HepG2 (cell line): ENCODE results near the gene SNAPC4. TPM values are rescaled to one million over a fixed set of nuclear protein-coding genes. Genes with fewer than 3 reads are reported as not detected.

ENCODE experiments used
- DPF2 ChIP-seq: sonication (generic); formaldehyde crosslinking; IDR thresholded peaks from 2 replicates; pipeline ENCODE4 v1.4.0; 2020; ENCODE audit warnings: mild to moderate bottlenecking, low read depth, missing genetic modification reagents, borderline replicate concordance
- EP300 ChIP-seq, 3 experiments: sonication (generic) in 1 of 3; formaldehyde crosslinking in 1 of 3; IDR thresholded peaks; 2 replicates each; pipeline versions ENCODE4 v1.5.1 to v1.6.1; 2011 to 2020; ENCODE audit warnings: low read depth in 2 of 3, low read length in 2 of 3, borderline replicate concordance in 1 of 3, improper control_type of control experiment in 1 of 3, mild to moderate bottlenecking in 1 of 3, missing genetic modification reagents in 1 of 3, moderate library complexity in 1 of 3
- GATA4 ChIP-seq: sonication (generic); IDR thresholded peaks from 2 replicates; pipeline ENCODE4 v1.6.1; 2016; ENCODE audit warnings: antibody characterized with exemption, low read depth, borderline replicate concordance
- HCFC1 ChIP-seq: fragments of 150-350 bp; IDR thresholded peaks from 2 replicates; pipeline ENCODE4 v1.6.1; 2014; ENCODE audit warnings: low read depth, low read length
- HDAC6 ChIP-seq: fragments of 200-600 bp; sonication (generic); IDR thresholded peaks from 2 replicates; pipeline ENCODE4 v1.7.0; 2017; ENCODE audit warnings: mild to moderate bottlenecking, antibody characterized with exemption, low read length, low read depth
- IKZF4 ChIP-seq: sonication (generic); formaldehyde crosslinking; IDR thresholded peaks from 2 replicates; pipeline ENCODE4 v1.5.1; 2020; ENCODE audit warnings: borderline replicate concordance, mild to moderate bottlenecking, low read depth, missing genetic modification reagents; ENCODE audit errors: not compliant biosample characterization
- MYNN ChIP-seq: sonication (generic); formaldehyde crosslinking; IDR thresholded peaks from 2 replicates; pipeline ENCODE4 v1.4.0; 2020; ENCODE audit warnings: mild to moderate bottlenecking, low read depth, missing genetic modification reagents
- NFYC ChIP-seq: IDR thresholded peaks from 2 replicates; pipeline ENCODE4 v1.6.1; 2016; ENCODE audit warnings: missing genetic modification reagents, missing compliant biosample characterization
- PHF8 ChIP-seq: sonication (generic); formaldehyde crosslinking; IDR thresholded peaks from 2 replicates; pipeline ENCODE4 v1.5.0; 2020; ENCODE audit warnings: missing genetic modification reagents
- POLR2AphosphoS2 ChIP-seq: IDR thresholded peaks from 2 replicates; pipeline ENCODE4 v1.6.1; 2011; ENCODE audit warnings: low read depth, low read length, improper control_type of control experiment
- REPIN1 ChIP-seq: sonication (generic); formaldehyde crosslinking; IDR thresholded peaks from 2 replicates; pipeline ENCODE4 v1.8.0; 2022; ENCODE audit warnings: missing genetic modification reagents, low read depth, mild to moderate bottlenecking, borderline replicate concordance
- SKI ChIP-seq: fragments of 450-650 bp; IDR thresholded peaks from one replicate; pipeline ENCODE4 v1.6.1; 2018; ENCODE audit warnings: mild to moderate bottlenecking; ENCODE audit not compliant: partially characterized antibody
- SP2 ChIP-seq: sonication (generic); formaldehyde crosslinking; IDR thresholded peaks from 2 replicates; pipeline ENCODE4 v1.5.1; 2020; ENCODE audit warnings: mild to moderate bottlenecking, missing genetic modification reagents
- TEF ChIP-seq: sonication (generic); formaldehyde crosslinking; IDR thresholded peaks from 2 replicates; pipeline ENCODE4 v1.5.0; 2020; ENCODE audit warnings: missing genetic modification reagents
- THAP7 ChIP-seq: sonication (generic); formaldehyde crosslinking; IDR thresholded peaks from 2 replicates; pipeline ENCODE4 v1.8.1; 2023; ENCODE audit warnings: mild to moderate bottlenecking, missing genetic modification reagents
- TMF1 ChIP-seq: sonication (generic); formaldehyde crosslinking; IDR thresholded peaks from 2 replicates; pipeline ENCODE4 v1.8.1; 2022; ENCODE audit warnings: low read depth, missing genetic modification reagents
- ZNF143 ChIP-seq: sonication (generic); formaldehyde crosslinking; IDR thresholded peaks from 2 replicates; pipeline ENCODE4 v1.4.0; 2020; ENCODE audit warnings: missing genetic modification reagents
- ZNF225 ChIP-seq: sonication (generic); formaldehyde crosslinking; IDR thresholded peaks from 2 replicates; pipeline ENCODE4 v1.4.0; 2020; ENCODE audit warnings: mild to moderate bottlenecking, missing genetic modification reagents
- ZNF292 ChIP-seq: sonication (generic); formaldehyde crosslinking; IDR thresholded peaks from 2 replicates; pipeline ENCODE4 v1.8.1; 2022; ENCODE audit warnings: mild to moderate bottlenecking, low read depth, missing genetic modification reagents, borderline replicate concordance
- ZNF501 ChIP-seq: sonication (generic); formaldehyde crosslinking; IDR thresholded peaks from 2 replicates; pipeline ENCODE4 v1.5.1; 2020; ENCODE audit warnings: mild to moderate bottlenecking, moderate library complexity, missing genetic modification reagents
- ZNF788 ChIP-seq: sonication (generic); formaldehyde crosslinking; IDR thresholded peaks from 2 replicates; pipeline ENCODE4 v1.5.0; 2020; ENCODE audit warnings: mild to moderate bottlenecking, missing genetic modification reagents, borderline replicate concordance
- ZNF792 ChIP-seq: IDR thresholded peaks from 2 replicates; pipeline ENCODE4 v1.6.1; 2016
- polyA plus RNA-seq, 8 experiments: library from polyadenylated mRNA; depleted of rRNA in 3 of 8; stranded (reverse) in 7 of 8; unstranded in 1 of 8; fragments of >200 nt; fragmentation: Illumina TruSeq in 4 of 8; extraction: Trizol in 4 of 8; gene quantifications; 2 replicates each; pipeline versions ENCODE4 v1.2.1 to v1.2.3, GENCODE V29; 2011 to 2016; ENCODE audit warnings: low read depth in 4 of 8, missing spikeins in 1 of 8, mixed read lengths in 1 of 8; ENCODE audit not compliant: insufficient read depth in 1 of 8
- total RNA-seq, 5 experiments: library from RNA; depleted of rRNA; stranded (reverse); fragments of >200 nt; fragmentation: Illumina TruSeq; extraction: Trizol; gene quantifications; 2 replicates each; pipeline ENCODE4 v1.2.3, GENCODE V29; 2016; ENCODE audit warnings: low read depth in 1 of 5
- TF ChIP-seq, protein P1 (sequence below): sonication (generic); formaldehyde crosslinking; IDR thresholded peaks from 2 replicates; pipeline ENCODE4; 2020; ENCODE audit warnings: missing genetic modification reagents, mild to moderate bottlenecking, borderline replicate concordance
- TF ChIP-seq, protein P2 (sequence below): sonication (generic); formaldehyde crosslinking; IDR thresholded peaks from 2 replicates; pipeline ENCODE4 v1.5.1; 2020; ENCODE audit warnings: mild to moderate bottlenecking, missing genetic modification reagents, moderate library complexity

The SNAPC4 gene
- total and polyA plus RNA-seq, 2 of the 13 experiments (the other 11 are each of a cell fraction or from before 2014, with no cell fraction given) = 2.0 to 6.0 TPM

DNA sequence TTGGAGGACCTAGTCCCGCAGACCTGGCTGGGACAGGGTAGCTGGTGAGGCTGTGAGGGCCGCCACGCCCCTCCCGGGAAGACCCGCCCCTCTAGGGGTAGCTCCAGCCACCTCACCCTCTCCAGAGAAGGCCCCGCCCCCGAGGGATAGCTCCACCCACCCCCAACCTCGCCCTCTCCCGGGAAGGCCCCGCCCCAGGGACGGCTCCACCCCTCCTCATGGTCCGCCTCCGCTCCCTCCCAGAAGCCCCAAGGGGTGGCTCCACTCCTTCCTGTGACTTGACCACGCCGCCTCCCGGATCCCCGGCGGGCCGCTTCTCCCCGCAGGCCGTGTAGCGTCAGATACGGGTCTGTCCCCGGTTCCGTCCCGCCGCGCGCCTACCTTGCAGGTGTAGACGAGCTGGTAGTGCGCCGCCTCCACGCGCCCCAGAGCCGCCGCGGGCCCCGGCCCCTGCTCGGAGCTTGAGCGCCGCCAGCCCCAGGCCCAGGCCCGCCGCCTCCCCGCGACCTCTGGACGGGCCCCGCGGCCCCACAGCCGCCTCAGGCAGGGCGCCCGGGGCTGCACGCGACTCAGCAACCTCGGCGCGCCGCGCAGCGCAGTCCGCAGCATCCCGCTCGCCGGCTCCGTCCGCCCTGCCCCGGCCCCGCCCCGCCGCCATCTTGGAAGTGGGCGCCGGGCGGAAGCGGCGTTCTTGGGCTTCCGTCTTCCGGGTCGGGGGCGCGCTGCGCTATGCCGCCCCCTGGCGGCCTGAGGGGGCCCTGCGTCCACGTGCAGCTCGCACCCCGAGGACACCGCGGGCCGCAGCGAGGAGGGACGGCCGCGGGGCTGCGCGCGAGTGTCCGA, 36.6 kb downstream of the SNAPC4 start, which contains the start of gene DNLZ (continued):
- TF ChIP-seq EP300 (IDR thresholded peaks at IDR 0.05; ENCODE audit: low read depth in 2 of 2, low read length in 2 of 2) (no peak), EP300 (CRISPR knock-in tag; IDR thresholded peaks at IDR 0.05; ENCODE audit: borderline replicate concordance) (peak; percentile 29; the same call in 1 of the 2 replicates), IKZF4 (CRISPR knock-in tag) (peak; percentile 58), SKI (no peak), MYNN (CRISPR knock-in tag) (no peak), PHF8 (CRISPR knock-in tag) (peak; percentile 92), ZNF292 (no peak), HCFC1 (peak; percentile 83), TEF (no peak), ZNF225 (CRISPR knock-in tag) (no peak), ZNF501 (CRISPR knock-in tag) (peak; percentile 93), GATA4 (no peak), HDAC6 (no peak), ZNF143 (CRISPR knock-in tag) (peak; percentile 74), TMF1 (0 out of 2 replicates have a peak, but pooled peaks have one; percentile 80), ZNF788 (CRISPR knock-in tag) (peak; percentile 60; the same call in 1 of the 2 replicates), SP2 (CRISPR knock-in tag) (peak; percentile 71), DPF2 (CRISPR knock-in tag) (no peak), THAP7 (CRISPR knock-in tag) (no peak), ZNF792 (CRISPR knock-in tag) (peak; percentile 55; the same call in 1 of the 2 replicates), REPIN1 (peak; percentile 92), NFYC (CRISPR knock-in tag) (no peak), POLR2AphosphoS2 (no peak)
- TF ChIP-seq, protein P1, sequence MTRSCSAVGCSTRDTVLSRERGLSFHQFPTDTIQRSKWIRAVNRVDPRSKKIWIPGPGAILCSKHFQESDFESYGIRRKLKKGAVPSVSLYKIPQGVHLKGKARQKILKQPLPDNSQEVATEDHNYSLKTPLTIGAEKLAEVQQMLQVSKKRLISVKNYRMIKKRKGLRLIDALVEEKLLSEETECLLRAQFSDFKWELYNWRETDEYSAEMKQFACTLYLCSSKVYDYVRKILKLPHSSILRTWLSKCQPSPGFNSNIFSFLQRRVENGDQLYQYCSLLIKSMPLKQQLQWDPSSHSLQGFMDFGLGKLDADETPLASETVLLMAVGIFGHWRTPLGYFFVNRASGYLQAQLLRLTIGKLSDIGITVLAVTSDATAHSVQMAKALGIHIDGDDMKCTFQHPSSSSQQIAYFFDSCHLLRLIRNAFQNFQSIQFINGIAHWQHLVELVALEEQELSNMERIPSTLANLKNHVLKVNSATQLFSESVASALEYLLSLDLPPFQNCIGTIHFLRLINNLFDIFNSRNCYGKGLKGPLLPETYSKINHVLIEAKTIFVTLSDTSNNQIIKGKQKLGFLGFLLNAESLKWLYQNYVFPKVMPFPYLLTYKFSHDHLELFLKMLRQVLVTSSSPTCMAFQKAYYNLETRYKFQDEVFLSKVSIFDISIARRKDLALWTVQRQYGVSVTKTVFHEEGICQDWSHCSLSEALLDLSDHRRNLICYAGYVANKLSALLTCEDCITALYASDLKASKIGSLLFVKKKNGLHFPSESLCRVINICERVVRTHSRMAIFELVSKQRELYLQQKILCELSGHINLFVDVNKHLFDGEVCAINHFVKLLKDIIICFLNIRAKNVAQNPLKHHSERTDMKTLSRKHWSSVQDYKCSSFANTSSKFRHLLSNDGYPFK (CRISPR knock-in tag) = peak; percentile 62; the same call in 1 of the 2 replicates
- TF ChIP-seq, protein P2, sequence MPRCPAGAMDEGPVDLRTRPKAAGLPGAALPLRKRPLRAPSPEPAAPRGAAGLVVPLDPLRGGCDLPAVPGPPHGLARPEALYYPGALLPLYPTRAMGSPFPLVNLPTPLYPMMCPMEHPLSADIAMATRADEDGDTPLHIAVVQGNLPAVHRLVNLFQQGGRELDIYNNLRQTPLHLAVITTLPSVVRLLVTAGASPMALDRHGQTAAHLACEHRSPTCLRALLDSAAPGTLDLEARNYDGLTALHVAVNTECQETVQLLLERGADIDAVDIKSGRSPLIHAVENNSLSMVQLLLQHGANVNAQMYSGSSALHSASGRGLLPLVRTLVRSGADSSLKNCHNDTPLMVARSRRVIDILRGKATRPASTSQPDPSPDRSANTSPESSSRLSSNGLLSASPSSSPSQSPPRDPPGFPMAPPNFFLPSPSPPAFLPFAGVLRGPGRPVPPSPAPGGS (CRISPR knock-in tag) = 0 out of 2 replicates have a peak, but pooled peaks have one; percentile 66
